ENCODE results near the gene COL25A1.

GRCh38 chr4:109052821-109053220 is 249.6 kb downstream of the COL25A1 start:
- no peak for TF ChIP-seq EZH2 (IDR thresholded peaks at IDR 0.05; ENCODE audit: insufficient read depth, poor library complexity, severe bottlenecking)
- TF ChIP-seq EZH2phosphoT487 (IDR thresholded peaks at IDR 0.05; ENCODE audit: insufficient read depth, low read depth): no peak
